Mesenchymal stem cell (in vitro differentiated cells and primary cell): Measurements from ENCODE around the gene MYBPC2.

Experiments
- DNase-seq: peaks from one replicate; pipeline ENCODE4 v3.0.0-alpha.2; 2013
- H2AFZ ChIP-seq: one replicate; pipeline ENCODE4 v1.6.1; 2013; ENCODE audit warnings: low read depth, mild to moderate bottlenecking, control low read depth, inconsistent platforms, low read length, moderate library complexity
- H2AK5ac ChIP-seq: 2 replicates; pipeline ENCODE4 v1.6.1; 2013; ENCODE audit warnings: low read length, moderate library complexity, mild to moderate bottlenecking, inconsistent platforms; ENCODE audit not compliant: severe bottlenecking
- H2BK120ac ChIP-seq: one replicate; pipeline ENCODE4 v1.6.1; 2013; ENCODE audit warnings: low read depth, mild to moderate bottlenecking, inconsistent platforms, low read length, moderate library complexity
- H2BK12ac ChIP-seq, 2 experiments: one replicate each; pipeline ENCODE4 v1.6.1; 2013; ENCODE audit warnings: inconsistent platforms in 2 of 2, low read length in 2 of 2, mild to moderate bottlenecking in 2 of 2, moderate library complexity in 2 of 2, control low read depth in 1 of 2
- H2BK15ac ChIP-seq: one replicate; pipeline ENCODE4 v1.6.1; 2013; ENCODE audit warnings: mild to moderate bottlenecking, low read depth, inconsistent platforms; ENCODE audit not compliant: poor library complexity, severe bottlenecking
- H2BK5ac ChIP-seq: 2 replicates; pipeline ENCODE4 v1.6.1; 2013; ENCODE audit warnings: low read depth, mild to moderate bottlenecking, low read length, control low read depth, inconsistent platforms; ENCODE audit not compliant: poor library complexity, severe bottlenecking
- H3K14ac ChIP-seq, 2 experiments: one replicate each; pipeline ENCODE4 v1.6.1; 2013; ENCODE audit warnings: inconsistent platforms in 2 of 2, low read length in 2 of 2, control low read depth in 1 of 2, mild to moderate bottlenecking in 1 of 2, moderate library complexity in 1 of 2
- H3K18ac ChIP-seq, 2 experiments: one replicate each; pipeline ENCODE4 v1.6.1; 2013; ENCODE audit warnings: inconsistent platforms in 2 of 2, low read length in 2 of 2, control low read depth in 1 of 2, low read depth in 1 of 2, mild to moderate bottlenecking in 1 of 2
- H3K23ac ChIP-seq, 2 experiments: one replicate each; pipeline ENCODE4 v1.6.1; 2013; ENCODE audit warnings: inconsistent platforms in 2 of 2, low read length in 2 of 2, mild to moderate bottlenecking in 2 of 2, moderate library complexity in 2 of 2, control low read depth in 1 of 2
- H3K27ac ChIP-seq: 2 replicates; pipeline ENCODE4 v1.5.1; 2013; ENCODE audit warnings: mild to moderate bottlenecking, moderate library complexity, low read length, control low read depth, inconsistent platforms; ENCODE audit not compliant: poor library complexity, severe bottlenecking
- H3K27me3 ChIP-seq, 2 experiments: 2 replicates each; pipeline versions ENCODE4 v1.6.1 to v1.7.0; 2013; ENCODE audit warnings: low read length in 2 of 2, mild to moderate bottlenecking in 2 of 2, moderate library complexity in 2 of 2, control low read depth in 1 of 2, inconsistent platforms in 1 of 2; ENCODE audit not compliant: control insufficient read depth in 1 of 2, insufficient read depth in 1 of 2
- H3K36me3 ChIP-seq, 2 experiments: 2 replicates each; pipeline versions ENCODE4 v1.6.1 to v1.7.0; 2013; ENCODE audit warnings: low read length in 2 of 2, control low read depth in 1 of 2, inconsistent platforms in 1 of 2, low read depth in 1 of 2, mild to moderate bottlenecking in 1 of 2; ENCODE audit not compliant: insufficient read depth in 2 of 2, control insufficient read depth in 1 of 2
- H3K4ac ChIP-seq, 2 experiments: one replicate each; pipeline ENCODE4 v1.6.1; 2013; ENCODE audit warnings: inconsistent platforms in 2 of 2, low read length in 2 of 2, mild to moderate bottlenecking in 2 of 2, moderate library complexity in 2 of 2, control low read depth in 1 of 2, low read depth in 1 of 2
- H3K4me1 ChIP-seq: 2 replicates; pipeline ENCODE4 v1.6.1; 2013; ENCODE audit warnings: low read depth, low read length, control low read depth; ENCODE audit not compliant: control insufficient read depth, insufficient read depth
- H3K4me2 ChIP-seq: 2 replicates; pipeline ENCODE4 v1.6.1; 2013; ENCODE audit warnings: low read length, mild to moderate bottlenecking, inconsistent platforms; ENCODE audit not compliant: poor library complexity, severe bottlenecking
- H3K4me3 ChIP-seq, 2 experiments: 2 replicates each; pipeline versions ENCODE4 v1.5.1 to v1.7.0; 2013; ENCODE audit warnings: low read length in 2 of 2, mild to moderate bottlenecking in 2 of 2, control low read depth in 1 of 2, low read depth in 1 of 2; ENCODE audit not compliant: insufficient read depth in 1 of 2
- H3K79me1 ChIP-seq: replicated peaks from 2 replicates; pipeline ENCODE4 v1.6.1; 2013; ENCODE audit warnings: mild to moderate bottlenecking, control low read depth, low read length, inconsistent platforms; ENCODE audit not compliant: poor library complexity, severe bottlenecking
- H3K9ac ChIP-seq: 2 replicates; pipeline ENCODE4 v1.7.0; 2013; ENCODE audit warnings: mild to moderate bottlenecking, low read length, moderate library complexity
- H3K9me3 ChIP-seq: 2 replicates; pipeline ENCODE4 v1.7.0; 2013; ENCODE audit warnings: mild to moderate bottlenecking, low read length; ENCODE audit not compliant: control insufficient read depth
- H4K8ac ChIP-seq: one replicate; pipeline ENCODE4 v1.6.1; 2013; ENCODE audit warnings: inconsistent platforms, mild to moderate bottlenecking, low read length, moderate library complexity
- H4K91ac ChIP-seq: one replicate; pipeline ENCODE4 v1.6.1; 2013; ENCODE audit warnings: mild to moderate bottlenecking, low read length, inconsistent platforms
- WGBS: methylation state at CpG from one replicate; pipeline ENCODE4 v1.1.7; 2013; ENCODE audit warnings: mixed read lengths; 5-methylcytosine and 5-hydroxymethylcytosine counted together

Gene MYBPC2

DNA sequence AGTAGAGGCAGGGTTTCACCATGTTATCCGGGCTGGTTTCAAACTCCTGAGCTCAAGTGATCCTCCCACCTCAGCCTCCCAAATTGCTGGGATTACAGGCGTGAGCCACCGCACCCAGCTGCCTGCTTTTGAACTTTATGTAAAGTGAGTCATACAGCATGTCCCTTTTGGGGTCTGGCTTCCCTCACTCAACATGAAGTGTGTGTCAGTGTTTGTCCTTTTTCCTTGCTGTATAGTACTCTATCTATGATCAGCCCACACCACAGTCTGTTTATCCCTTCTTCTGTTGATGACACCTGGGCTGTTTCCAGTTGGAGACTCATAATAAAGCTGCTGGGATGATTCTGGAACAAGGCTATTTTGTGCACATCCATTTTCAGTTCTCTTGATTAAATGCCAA lies 11.9 kb upstream of the MYBPC2 start:
- DNase-seq, result no peak
- Histone ChIP-seq H3K23ac (no peak overlapping the region), H2BK12ac (no peak overlapping the region), H3K36me3 (peaks cover 0 to 5% of the 10 kb centered on the region in 2 experiments), H3K18ac (no peak overlapping the region), H4K91ac (no peak overlapping the region), H2BK15ac (no peak overlapping the region), H2BK5ac (no peak overlapping the region), H3K14ac (no peak overlapping the region), H3K27me3 (peaks cover 23 to 43% of the 10 kb centered on the region in 2 experiments), H3K27ac (no peak overlapping the region), H3K9me3 (peaks cover 2% of the 10 kb centered on the region), H3K4me1 (peaks cover 10% of the 10 kb centered on the region), H2AFZ (no peak overlapping the region), H3K4me3 (no peak overlapping the region), H3K79me1 (no peaks in the 10 kb centered on the region), H2BK120ac (no peak overlapping the region), H4K8ac (no peak overlapping the region), H3K9ac (no peak overlapping the region), H3K4me2 (no peak overlapping the region), H2AK5ac (no peak overlapping the region), H3K4ac (no peak overlapping the region)
- WGBS, result 67% methylated on average over 3 of the region's 3 CpGs

DNA sequence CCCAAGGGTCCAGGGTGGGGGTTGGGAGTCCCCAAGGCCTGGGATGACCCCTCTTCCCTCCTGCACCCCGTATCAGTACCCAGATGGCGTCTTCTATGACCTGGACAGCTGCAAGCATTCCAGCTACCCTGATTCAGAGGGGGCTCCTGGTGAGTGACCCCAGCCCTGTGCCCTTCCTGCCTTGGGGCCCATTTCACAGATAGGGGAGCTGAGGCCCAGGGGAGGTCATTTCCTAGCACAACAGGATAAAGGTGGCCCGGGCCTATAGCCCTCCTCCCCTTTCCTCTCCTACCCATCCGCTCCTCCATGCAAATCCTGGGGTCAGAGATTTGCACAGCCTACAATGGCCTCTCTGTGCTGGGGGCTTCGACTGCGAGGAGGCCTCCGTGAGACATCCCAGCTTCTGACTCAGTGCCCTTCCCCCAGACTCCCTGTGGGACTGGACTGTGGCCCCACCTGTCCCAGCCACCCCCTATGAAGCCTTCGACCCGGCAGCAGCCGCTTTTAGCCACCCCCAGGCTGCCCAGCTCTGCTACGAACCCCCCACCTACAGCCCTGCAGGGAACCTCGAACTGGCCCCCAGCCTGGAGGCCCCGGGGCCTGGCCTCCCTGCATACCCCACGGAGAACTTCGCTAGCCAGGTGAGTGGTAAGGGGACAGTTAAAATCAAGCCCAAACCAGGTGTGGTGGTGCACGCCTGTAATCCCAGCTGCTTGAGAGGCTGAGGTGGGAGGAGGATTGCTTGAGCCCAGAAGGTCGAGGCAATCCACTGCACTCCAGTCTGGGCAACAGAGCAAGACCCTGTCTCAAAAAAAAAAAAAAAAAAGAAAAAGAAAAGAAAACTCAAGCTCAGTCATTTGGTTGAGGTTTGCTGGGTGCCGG lies 10.1 kb upstream of the MYBPC2 start:
- no peak overlapping the region for H4K91ac ChIP-seq
- H3K14ac ChIP-seq, result no peak overlapping the region
- H3K23ac ChIP-seq, result no peak overlapping the region
- peaks cover 11% of the 10 kb centered on the region for H3K4me1 ChIP-seq
- H3K9ac ChIP-seq, result no peak overlapping the region
- peaks cover 2% of the 10 kb centered on the region for H3K9me3 ChIP-seq
- no peak overlapping the region for H2BK120ac ChIP-seq
- H2AFZ ChIP-seq, result no peak overlapping the region
- no peak overlapping the region for H2BK12ac ChIP-seq
- no peak overlapping the region for H3K4ac ChIP-seq
- no peak overlapping the region for H4K8ac ChIP-seq
- no peak overlapping the region for H3K4me2 ChIP-seq
- peaks cover 23 to 43% of the 10 kb centered on the region in 2 experiments for H3K27me3 ChIP-seq
- WGBS, result 85% methylated on average over 12 of the region's 18 CpGs
- no peak overlapping the region for H2BK5ac ChIP-seq
- no peak overlapping the region for H3K27ac ChIP-seq
- H2BK15ac ChIP-seq, result no peak overlapping the region
- H3K79me1 ChIP-seq, result no peaks in the 10 kb centered on the region
- H3K36me3 ChIP-seq, result no peaks in the 10 kb centered on the region
- DNase-seq, result no peak
- no peak overlapping the region for H3K18ac ChIP-seq
- H2AK5ac ChIP-seq, result no peak overlapping the region
- no peak overlapping the region for H3K4me3 ChIP-seq

DNA sequence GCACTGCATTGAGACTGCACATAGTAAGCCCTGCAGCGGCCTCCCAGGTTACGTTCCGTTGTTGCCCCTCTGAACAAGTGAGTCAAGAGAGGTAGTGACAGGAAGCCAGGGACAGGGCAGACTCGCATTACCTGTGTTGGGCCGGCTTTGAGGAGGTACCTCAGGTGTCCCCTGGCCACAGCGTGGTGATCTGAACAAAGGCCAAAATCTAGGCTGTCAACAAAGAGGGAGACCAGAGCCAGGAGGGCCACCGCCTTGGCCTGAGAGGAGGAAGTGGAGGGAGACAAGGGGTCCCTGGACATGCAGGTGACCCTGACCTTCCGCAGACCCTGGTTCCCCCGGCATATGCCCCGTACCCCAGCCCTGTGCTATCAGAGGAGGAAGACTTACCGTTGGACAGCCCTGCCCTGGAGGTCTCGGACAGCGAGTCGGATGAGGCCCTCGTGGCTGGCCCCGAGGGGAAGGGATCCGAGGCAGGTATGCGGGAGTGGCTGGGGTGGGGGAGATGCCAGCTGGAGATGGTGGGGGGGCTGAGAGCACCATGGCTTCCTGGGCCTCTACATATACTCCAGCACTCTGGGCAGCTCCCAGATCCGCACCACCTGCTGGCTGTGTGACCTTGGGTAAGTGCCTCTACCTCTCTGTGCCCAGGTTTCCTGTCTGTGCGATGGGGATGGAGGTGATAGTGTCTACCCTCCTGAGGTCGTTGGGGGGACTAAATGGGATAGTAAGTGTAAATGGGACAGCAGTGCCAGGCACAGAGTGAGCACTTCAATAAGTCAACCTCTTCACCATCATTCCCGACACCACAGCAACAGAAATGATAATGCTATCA lies 9.2 kb upstream of the MYBPC2 start:
- Histone ChIP-seq H3K27ac (no peak overlapping the region), H2BK120ac (no peak overlapping the region), H2BK15ac (no peak overlapping the region), H2BK5ac (no peak overlapping the region), H3K9me3 (peaks cover 2% of the 10 kb centered on the region), H4K8ac (no peak overlapping the region), H3K18ac (no peak overlapping the region), H2AK5ac (no peak overlapping the region), H3K79me1 (no peaks in the 10 kb centered on the region), H3K23ac (no peak overlapping the region), H3K4ac (no peak overlapping the region), H2AFZ (no peak overlapping the region), H3K4me1 (peaks cover 17% of the 10 kb centered on the region), H3K14ac (no peak overlapping the region), H3K4me3 (no peak overlapping the region), H2BK12ac (no peak overlapping the region), H3K27me3 (peaks cover 15 to 39% of the 10 kb centered on the region in 2 experiments), H3K4me2 (no peak overlapping the region), H3K9ac (no peak overlapping the region), H3K36me3 (no peaks in the 10 kb centered on the region), H4K91ac (no peak overlapping the region)
- 90% methylated on average over 17 of the region's 22 CpGs for WGBS
- DNase-seq, result no peak

DNA sequence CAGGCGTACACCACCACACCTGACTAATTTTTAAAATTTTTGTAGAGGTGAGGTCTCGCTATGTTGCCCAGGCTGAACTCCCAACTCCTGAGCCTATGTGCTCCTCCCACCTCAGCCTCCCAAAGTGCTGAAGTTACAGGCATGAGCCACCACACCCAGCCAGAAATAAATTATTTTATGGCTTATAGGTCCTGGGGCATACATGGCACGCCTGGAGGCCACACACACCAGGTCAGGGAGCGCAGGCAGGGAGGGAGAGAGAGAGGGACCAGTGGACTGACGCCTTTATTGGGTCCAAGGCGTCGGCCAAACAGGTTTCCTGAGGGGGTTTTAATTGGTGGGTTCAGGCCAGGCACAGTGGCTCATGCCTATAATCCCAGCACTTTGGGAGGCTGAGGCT lies 7.1 kb upstream of the MYBPC2 start:
- Histone ChIP-seq H3K4me2 (no peak overlapping the region), H3K4ac (no peak overlapping the region), H3K23ac (no peak overlapping the region), H2AK5ac (no peak overlapping the region), H3K36me3 (no peaks in the 10 kb centered on the region), H3K4me3 (no peak overlapping the region), H3K79me1 (no peaks in the 10 kb centered on the region), H3K9ac (no peak overlapping the region), H2AFZ (no peak overlapping the region), H3K27ac (no peak overlapping the region), H3K9me3 (peaks cover 2% of the 10 kb centered on the region), H3K14ac (no peak overlapping the region), H2BK15ac (no peak overlapping the region), H2BK12ac (no peak overlapping the region), H3K18ac (no peak overlapping the region), H2BK5ac (no peak overlapping the region), H3K4me1 (peaks cover 8% of the 10 kb centered on the region), H3K27me3 (peaks cover 0 to 36% of the 10 kb centered on the region in 2 experiments), H4K8ac (no peak overlapping the region), H2BK120ac (no peak overlapping the region), H4K91ac (no peak overlapping the region)
- no peak for DNase-seq
- 61% methylated on average over 7 of the region's 7 CpGs for WGBS
